HepG2 (cell line): ENCODE data around the gene EGFL8. TPM values are rescaled to one million over a fixed set of nuclear protein-coding genes. Genes with fewer than 3 reads are reported as not detected.

Experiments used
- AHDC1 ChIP-seq: sonication (generic); formaldehyde crosslinking; IDR thresholded peaks from 2 replicates; pipeline ENCODE4 v1.5.1; 2020; ENCODE audit warnings: mild to moderate bottlenecking, missing genetic modification reagents, borderline replicate concordance
- ARHGAP35 ChIP-seq: sonication (generic); formaldehyde crosslinking; IDR thresholded peaks from 2 replicates; pipeline ENCODE4 v1.9.0; 2022; ENCODE audit warnings: mild to moderate bottlenecking, inconsistent platforms, moderate library complexity, missing genetic modification reagents, borderline replicate concordance
- FOXJ3 ChIP-seq: sonication (generic); formaldehyde crosslinking; IDR thresholded peaks from 2 replicates; pipeline ENCODE4 v1.4.0; 2020; ENCODE audit warnings: missing genetic modification reagents, mild to moderate bottlenecking, borderline replicate concordance
- RFXANK ChIP-seq: IDR thresholded peaks from 2 replicates; pipeline ENCODE4 v1.6.1; 2016
- SALL2 ChIP-seq: sonication (generic); formaldehyde crosslinking; IDR thresholded peaks from 2 replicates; pipeline ENCODE4 v1.8.1; 2023; ENCODE audit warnings: mild to moderate bottlenecking, missing genetic modification reagents, inconsistent platforms
- SP140L ChIP-seq: sonication (generic); formaldehyde crosslinking; IDR thresholded peaks from 2 replicates; pipeline ENCODE4 v1.4.0; 2020; ENCODE audit warnings: missing genetic modification reagents, borderline replicate concordance
- SRSF4 ChIP-seq: fragments of 200-400 bp; formaldehyde crosslinking; IDR thresholded peaks from one replicate; pipeline ENCODE4 v1.6.1; 2018; ENCODE audit warnings: mild to moderate bottlenecking, low read depth, low read length, moderate library complexity; ENCODE audit not compliant: poor library complexity, severe bottlenecking
- ZFP91 ChIP-seq: sonication (generic); formaldehyde crosslinking; IDR thresholded peaks from 2 replicates; pipeline ENCODE4 v1.9.0; 2022; ENCODE audit warnings: missing genetic modification reagents, mild to moderate bottlenecking, borderline replicate concordance
- ZNF124 ChIP-seq: sonication (generic); formaldehyde crosslinking; IDR thresholded peaks from 2 replicates; pipeline ENCODE4 v1.4.0; 2020; ENCODE audit warnings: missing genetic modification reagents
- ZNF205 ChIP-seq: IDR thresholded peaks from 2 replicates; pipeline ENCODE4 v1.6.1; 2018; ENCODE audit warnings: missing biosample characterization, missing genetic modification reagents
- ZNF264 ChIP-seq: sonication (generic); formaldehyde crosslinking; IDR thresholded peaks from 2 replicates; pipeline ENCODE4 v1.4.0; 2020; ENCODE audit warnings: missing genetic modification reagents
- ZNF33B ChIP-seq: sonication (generic); formaldehyde crosslinking; IDR thresholded peaks from 2 replicates; pipeline ENCODE4 v1.5.1; 2020; ENCODE audit warnings: mild to moderate bottlenecking, missing genetic modification reagents
- ZNF574 ChIP-seq: sonication (generic); formaldehyde crosslinking; IDR thresholded peaks from 2 replicates; pipeline ENCODE4 v1.4.0; 2020; ENCODE audit warnings: missing genetic modification reagents
- ZNF800 ChIP-seq: sonication (generic); formaldehyde crosslinking; IDR thresholded peaks from 2 replicates; pipeline ENCODE4 v1.4.0; 2020; ENCODE audit warnings: missing genetic modification reagents
- polyA plus RNA-seq, 8 experiments: library from polyadenylated mRNA; depleted of rRNA in 3 of 8; stranded (reverse) in 7 of 8; unstranded in 1 of 8; fragments of >200 nt; fragmentation: Illumina TruSeq in 4 of 8; extraction: Trizol in 4 of 8; gene quantifications; 2 replicates each; pipeline versions ENCODE4 v1.2.1 to v1.2.3, GENCODE V29; 2011 to 2016; ENCODE audit warnings: low read depth in 4 of 8, missing spikeins in 1 of 8, mixed read lengths in 1 of 8; ENCODE audit not compliant: insufficient read depth in 1 of 8
- total RNA-seq, 5 experiments: library from RNA; depleted of rRNA; stranded (reverse); fragments of >200 nt; fragmentation: Illumina TruSeq; extraction: Trizol; gene quantifications; 2 replicates each; pipeline ENCODE4 v1.2.3, GENCODE V29; 2016; ENCODE audit warnings: low read depth in 1 of 5

Gene EGFL8
- total and polyA plus RNA-seq, 2 of the 13 experiments (the other 11 are each of a cell fraction or from before 2014, with no cell fraction given), result 10.0 to 11.5 TPM

- no peak for TF ChIP-seq AHDC1 (CRISPR knock-in tag)
- peak; percentile 73 for TF ChIP-seq ZNF574 (CRISPR knock-in tag)
- 0 out of 2 replicates have a peak, but pooled peaks have one; percentile 25 for TF ChIP-seq ZNF33B (CRISPR knock-in tag)
- peak; percentile 87 for TF ChIP-seq ARHGAP35
- peak; percentile 64; the same call in 1 of the 2 replicates for TF ChIP-seq SALL2
- TF ChIP-seq RFXANK (CRISPR knock-in tag), result no peak
- TF ChIP-seq SRSF4, result no peak
- no peak for TF ChIP-seq ZNF800
- peak; percentile 40; the same call in 1 of the 2 replicates for TF ChIP-seq ZNF264 (CRISPR knock-in tag)
- no peak for TF ChIP-seq FOXJ3 (CRISPR knock-in tag)
- TF ChIP-seq ZNF205 (CRISPR knock-in tag), result no peak
- TF ChIP-seq SP140L (CRISPR knock-in tag), result no peak
- peak; percentile 77; the same call in 1 of the 2 replicates for TF ChIP-seq ZFP91 (CRISPR knock-in tag)
- 0 out of 2 replicates have a peak, but pooled peaks have one; percentile 8 for TF ChIP-seq ZNF124 (CRISPR knock-in tag)
Observed at GRCh38 chr6:32175711-32176475, 11.5 kb downstream of the EGFL8 start, which contains the start of gene AGPAT1 (continued).
